ENCODE results near the gene STAC3. TPM values are rescaled to one million over a fixed set of nuclear protein-coding genes. Genes with fewer than 3 reads are reported as not detected.

The STAC3 gene
- total RNA-seq, 1 donor from 2014 or later, result 0.75 TPM

GRCh38 chr12:57239587-57240065, 11.4 kb downstream of the STAC3 start:
- Histone ChIP-seq H3K27me3 (ENCODE audit: insufficient read depth, low read length) (peaks cover 32% of the 10 kb centered on the region), H3K4me2 (ENCODE audit: low read length) (peak overlapping the region; percentile 94), H3K4me3 (ENCODE audit: insufficient read depth, low read depth, low read length) (peak overlapping the region; percentile 64), H3K79me2 (ENCODE audit: insufficient read depth, low read length) (no peaks in the 10 kb centered on the region), H3K9ac (ENCODE audit: low read length) (peak overlapping the region; percentile 70), H2AFZ (ENCODE audit: low read depth, low read length) (peak overlapping the region; percentile 57), H3K36me3 (ENCODE audit: insufficient read depth, low read length) (no peaks in the 10 kb centered on the region), H4K20me1 (ENCODE audit: insufficient read depth, low read length) (peaks cover 39% of the 10 kb centered on the region), H3K27ac (ENCODE audit: low read depth, low read length) (no peak overlapping the region), H3K9me3 (ENCODE audit: insufficient read depth, low read depth, low read length) (no peaks in the 10 kb centered on the region), H3K4me1 (ENCODE audit: insufficient read depth, low read length) (peaks cover 34% of the 10 kb centered on the region)
- Mint-ChIP-seq H3K36me3 (ENCODE audit: low read depth, unreplicated experiment) (peaks cover 8% of the 10 kb centered on the region), H3K27me3 (ENCODE audit: low read depth, unreplicated experiment) (peaks cover 29% of the 10 kb centered on the region), H3K4me3 (ENCODE audit: unreplicated experiment) (peak overlapping the region; percentile 87), H3K9me3 (ENCODE audit: unreplicated experiment) (no peaks in the 10 kb centered on the region), H3K4me1 (ENCODE audit: low read depth, unreplicated experiment) (peaks cover 33% of the 10 kb centered on the region), H3K27ac (ENCODE audit: unreplicated experiment) (peak overlapping the region; percentile 95)
- TF ChIP-seq CTCF (IDR thresholded peaks at IDR 0.05; ENCODE audit: insufficient read depth, low read depth, low read length), result no peak
- no peak for TF ChIP-seq EZH2 (IDR thresholded peaks at IDR 0.05; ENCODE audit: insufficient read depth, low read length)
- no peak for DNase-seq (ENCODE audit: low read depth)
- no peak for FAIRE-seq

- Histone ChIP-seq H3K9ac (ENCODE audit: low read length) (peak overlapping the region; percentile 70), H3K79me2 (ENCODE audit: insufficient read depth, low read length) (no peaks in the 10 kb centered on the region), H3K4me2 (ENCODE audit: low read length) (peak overlapping the region; percentile 94), H2AFZ (ENCODE audit: low read depth, low read length) (peak overlapping the region; percentile 69), H3K4me1 (ENCODE audit: insufficient read depth, low read length) (peaks cover 34% of the 10 kb centered on the region), H3K36me3 (ENCODE audit: insufficient read depth, low read length) (no peaks in the 10 kb centered on the region), H3K4me3 (ENCODE audit: insufficient read depth, low read depth, low read length) (peak overlapping the region; percentile 64), H3K9me3 (ENCODE audit: insufficient read depth, low read depth, low read length) (no peaks in the 10 kb centered on the region), H3K27ac (ENCODE audit: low read depth, low read length) (no peak overlapping the region), H4K20me1 (ENCODE audit: insufficient read depth, low read length) (peaks cover 42% of the 10 kb centered on the region), H3K27me3 (ENCODE audit: insufficient read depth, low read length) (peaks cover 32% of the 10 kb centered on the region)
- Mint-ChIP-seq H3K27ac (ENCODE audit: unreplicated experiment) (peak overlapping the region; percentile 95), H3K4me1 (ENCODE audit: low read depth, unreplicated experiment) (peaks cover 38% of the 10 kb centered on the region), H3K9me3 (ENCODE audit: unreplicated experiment) (no peaks in the 10 kb centered on the region), H3K36me3 (ENCODE audit: low read depth, unreplicated experiment) (peaks cover 14% of the 10 kb centered on the region), H3K4me3 (ENCODE audit: unreplicated experiment) (peak overlapping the region; percentile 87), H3K27me3 (ENCODE audit: low read depth, unreplicated experiment) (peaks cover 28% of the 10 kb centered on the region)
- TF ChIP-seq CTCF (IDR thresholded peaks at IDR 0.05; ENCODE audit: insufficient read depth, low read depth, low read length), result peak; percentile 94
- TF ChIP-seq EZH2 (IDR thresholded peaks at IDR 0.05; ENCODE audit: insufficient read depth, low read length), result peak; percentile 40
- FAIRE-seq, result no peak
- DNase-seq (ENCODE audit: low read depth), result peak; percentile 38
These were observed 12.0 kb downstream of the STAC3 start for GRCh38 chr12:57238854-57239554.

All from astrocyte (in vitro differentiated cells and primary cell).